HEK293T (cell line): ENCODE measurements around the gene GRK1.

Experiments
- CTCF ChIA-PET: fragments of 350-600 bp; formaldehyde crosslinking; extraction: SDS; loops from one replicate; lab custom pipeline; 2021; ENCODE audit warnings: antibody characterized with exemption, inconsistent platforms; lab: Yijun Ruan, JAX
- POLR2A ChIA-PET: fragments of 350-600 bp; formaldehyde crosslinking; extraction: SDS; loops from one replicate; lab custom pipeline; 2020; ENCODE audit warnings: antibody characterized with exemption, inconsistent platforms; lab: Yijun Ruan, JAX
- DNase-seq: peaks from one replicate; pipeline ENCODE4 v3.0.0; 2012; ENCODE audit warnings: mixed read lengths; ENCODE audit errors: extremely low spot score
- ARNT ChIP-seq: fragments of 450-650 bp; IDR thresholded peaks from 2 replicates; pipeline ENCODE4 v1.6.1; 2017; ENCODE audit warnings: mild to moderate bottlenecking
- BHLHE40 ChIP-seq: fragments of 450-650 bp; IDR thresholded peaks from 2 replicates; pipeline ENCODE4 v1.6.1; 2016; ENCODE audit warnings: mild to moderate bottlenecking, moderate library complexity, borderline replicate concordance
- CTBP1 ChIP-seq: fragments of 450-650 bp; IDR thresholded peaks from 2 replicates; pipeline ENCODE4 v1.6.1; 2016; ENCODE audit warnings: borderline replicate concordance
- ELF4 ChIP-seq: fragments of 450-650 bp; IDR thresholded peaks from 2 replicates; pipeline ENCODE4 v1.6.1; 2017; ENCODE audit warnings: antibody characterized with exemption
- FOXA1 ChIP-seq: fragments of 450-650 bp; IDR thresholded peaks from 2 replicates; pipeline ENCODE4 v1.6.1; 2016; ENCODE audit warnings: mild to moderate bottlenecking
- FOXK2 ChIP-seq: fragments of 450-650 bp; IDR thresholded peaks from 2 replicates; pipeline ENCODE4 v1.6.1; 2016; ENCODE audit warnings: mild to moderate bottlenecking
- FOXM1 ChIP-seq: fragments of 450-650 bp; IDR thresholded peaks from 2 replicates; pipeline ENCODE4 v1.6.1; 2017; ENCODE audit warnings: mild to moderate bottlenecking, borderline replicate concordance
- HDGF ChIP-seq: fragments of 450-650 bp; IDR thresholded peaks from 2 replicates; pipeline ENCODE4 v1.6.1; 2017; ENCODE audit warnings: antibody characterized with exemption, borderline replicate concordance
- L3MBTL2 ChIP-seq: fragments of 450-650 bp; conservative IDR thresholded peaks from 2 replicates; pipeline ENCODE4 v1.6.1; 2016; ENCODE audit warnings: mild to moderate bottlenecking
- LEF1 ChIP-seq: fragments of 450-650 bp; IDR thresholded peaks from 2 replicates; pipeline ENCODE4 v1.6.1; 2017; ENCODE audit warnings: mild to moderate bottlenecking, borderline replicate concordance
- NFRKB ChIP-seq: fragments of 450-650 bp; IDR thresholded peaks from 2 replicates; pipeline ENCODE4 v1.6.1; 2016; ENCODE audit warnings: mild to moderate bottlenecking, moderate library complexity
- SP1 ChIP-seq: fragments of 450-650 bp; IDR thresholded peaks from 2 replicates; pipeline ENCODE4 v1.6.1; 2017
- SUZ12 ChIP-seq: fragments of 450-650 bp; IDR thresholded peaks from 2 replicates; pipeline ENCODE4 v1.6.1; 2016; ENCODE audit warnings: mild to moderate bottlenecking
- TARDBP ChIP-seq: fragments of 450-650 bp; IDR thresholded peaks from 2 replicates; pipeline ENCODE4 v1.6.1; 2016
- ZNF384 ChIP-seq: fragments of 450-650 bp; IDR thresholded peaks from 2 replicates; pipeline ENCODE4 v1.6.1; 2016
- TF ChIP-seq, protein P1 (sequence below): fragments of 450-650 bp; IDR thresholded peaks from 2 replicates; pipeline ENCODE4 v1.6.1; 2016

Gene GRK1

DNA sequence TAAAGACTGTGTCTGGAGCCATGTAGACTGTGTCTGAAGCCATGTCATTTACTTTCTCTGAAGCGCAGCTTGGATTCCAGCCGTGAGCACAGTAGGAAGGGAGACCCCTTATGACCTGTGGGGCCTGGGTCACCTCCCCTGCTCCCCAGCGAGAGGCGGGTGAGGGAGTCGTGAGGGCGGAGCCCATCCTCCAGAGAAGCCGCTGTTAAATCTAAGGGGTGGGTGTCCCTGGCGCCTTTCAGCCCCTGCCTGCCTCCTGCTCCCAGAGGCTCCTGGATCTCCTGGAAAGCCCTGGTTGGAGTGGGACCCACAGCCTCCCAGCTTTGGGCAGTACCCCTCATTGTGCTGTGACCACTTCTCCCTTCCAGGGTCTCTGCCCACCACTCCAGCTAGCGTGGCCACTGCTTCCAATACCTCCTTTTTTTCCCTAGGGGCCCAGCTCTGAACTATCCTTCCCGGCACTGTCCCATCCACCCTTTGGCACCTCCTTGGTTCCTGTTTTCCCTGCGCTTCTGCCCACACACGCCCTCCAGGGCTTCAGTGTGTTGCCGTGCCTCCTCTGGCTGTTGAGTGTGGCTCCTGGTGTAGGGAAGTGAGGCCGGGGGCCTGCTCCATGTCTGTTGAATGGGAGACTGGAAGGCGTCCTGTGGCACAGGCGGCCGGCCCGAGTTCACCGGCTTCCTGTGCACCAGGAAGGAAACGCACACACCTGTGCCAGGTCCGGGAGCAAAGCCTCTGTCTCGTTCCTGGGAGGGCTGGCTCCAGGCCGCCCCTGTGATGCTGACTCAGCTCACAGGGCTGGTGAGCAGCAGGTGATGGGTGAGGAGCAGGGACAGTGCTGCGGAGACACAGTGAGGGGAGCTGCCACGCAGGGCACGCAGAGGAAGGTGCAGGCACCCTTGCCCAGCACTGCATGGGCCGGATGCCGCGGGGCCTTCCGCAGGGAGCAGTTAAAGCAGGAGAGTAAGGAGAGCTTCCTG lies 38.4 kb upstream of the GRK1 start:
- POLR2A ChIA-PET, result no interaction called here
- CTCF ChIA-PET, result no interaction called here
- no peak for TF ChIP-seq FOXK2
- no peak for TF ChIP-seq TARDBP
- TF ChIP-seq FOXA1, result no peak
- TF ChIP-seq, protein P1, sequence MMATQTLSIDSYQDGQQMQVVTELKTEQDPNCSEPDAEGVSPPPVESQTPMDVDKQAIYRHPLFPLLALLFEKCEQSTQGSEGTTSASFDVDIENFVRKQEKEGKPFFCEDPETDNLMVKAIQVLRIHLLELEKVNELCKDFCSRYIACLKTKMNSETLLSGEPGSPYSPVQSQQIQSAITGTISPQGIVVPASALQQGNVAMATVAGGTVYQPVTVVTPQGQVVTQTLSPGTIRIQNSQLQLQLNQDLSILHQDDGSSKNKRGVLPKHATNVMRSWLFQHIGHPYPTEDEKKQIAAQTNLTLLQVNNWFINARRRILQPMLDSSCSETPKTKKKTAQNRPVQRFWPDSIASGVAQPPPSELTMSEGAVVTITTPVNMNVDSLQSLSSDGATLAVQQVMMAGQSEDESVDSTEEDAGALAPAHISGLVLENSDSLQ, result no peak
- TF ChIP-seq L3MBTL2, result no peak
- TF ChIP-seq BHLHE40, result no peak
- TF ChIP-seq SUZ12, result no peak
- no peak for TF ChIP-seq SP1
- TF ChIP-seq FOXM1, result no peak
- no peak for TF ChIP-seq NFRKB
- no peak for TF ChIP-seq HDGF
- no peak for TF ChIP-seq ELF4
- no peak for TF ChIP-seq LEF1
- TF ChIP-seq ZNF384, result no peak
- no peak for TF ChIP-seq ARNT
- no peak for TF ChIP-seq CTBP1
- no peak for DNase-seq

GRCh38 chr13:113629866-113630265 lies 37.2 kb upstream of the GRK1 start:
- POLR2A ChIA-PET, result no interaction called here
- CTCF ChIA-PET, result no interaction called here
- TF ChIP-seq ARNT, result no peak
- TF ChIP-seq L3MBTL2, result no peak
- no peak for TF ChIP-seq BHLHE40
- TF ChIP-seq ELF4, result no peak
- TF ChIP-seq CTBP1, result no peak
- no peak for TF ChIP-seq LEF1
- DNase-seq, result no peak

DNA sequence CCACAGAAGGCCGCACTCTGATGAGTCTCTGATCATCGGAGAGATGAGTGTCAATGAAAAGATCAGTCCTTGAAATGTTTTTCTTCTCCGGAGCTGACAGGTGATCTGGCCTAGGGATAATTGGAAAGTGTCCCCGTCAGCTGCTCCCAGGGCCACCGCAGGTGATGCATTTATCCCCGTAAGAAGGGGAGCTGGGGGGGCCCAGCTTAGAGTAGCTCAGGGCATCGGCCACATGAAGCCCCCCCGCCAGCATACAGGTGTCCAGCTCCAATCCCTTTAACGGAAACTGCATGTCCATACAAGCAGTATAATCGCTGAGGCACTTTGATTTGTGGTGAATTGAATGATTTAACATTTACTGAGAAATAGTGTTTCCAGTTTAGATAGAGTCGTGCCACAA lies 36.7 kb upstream of the GRK1 start:
- no peak for DNase-seq
- POLR2A ChIA-PET, result no interaction called here
- TF ChIP-seq FOXK2 (no peak), ZNF384 (no peak), SUZ12 (no peak), FOXM1 (no peak), HDGF (no peak), CTBP1 (no peak), FOXA1 (no peak), SP1 (no peak), ARNT (no peak), LEF1 (no peak), NFRKB (no peak), BHLHE40 (no peak), TARDBP (no peak), ELF4 (no peak), L3MBTL2 (no peak)
- TF ChIP-seq, protein P1, result no peak
- CTCF ChIA-PET, result no interaction called here

GRCh38 chr13:113630804-113631203 lies 36.2 kb upstream of the GRK1 start:
- TF ChIP-seq BHLHE40 (no peak), TARDBP (no peak), CTBP1 (no peak), L3MBTL2 (no peak), SUZ12 (no peak), HDGF (no peak), LEF1 (no peak), FOXA1 (no peak), NFRKB (no peak), FOXM1 (no peak), ELF4 (no peak), ARNT (no peak), SP1 (no peak), ZNF384 (no peak), FOXK2 (no peak)
- TF ChIP-seq, protein P1, result no peak
- ChIA-PET POLR2A (no interaction called here), CTCF (no interaction called here)
- no peak for DNase-seq

DNA sequence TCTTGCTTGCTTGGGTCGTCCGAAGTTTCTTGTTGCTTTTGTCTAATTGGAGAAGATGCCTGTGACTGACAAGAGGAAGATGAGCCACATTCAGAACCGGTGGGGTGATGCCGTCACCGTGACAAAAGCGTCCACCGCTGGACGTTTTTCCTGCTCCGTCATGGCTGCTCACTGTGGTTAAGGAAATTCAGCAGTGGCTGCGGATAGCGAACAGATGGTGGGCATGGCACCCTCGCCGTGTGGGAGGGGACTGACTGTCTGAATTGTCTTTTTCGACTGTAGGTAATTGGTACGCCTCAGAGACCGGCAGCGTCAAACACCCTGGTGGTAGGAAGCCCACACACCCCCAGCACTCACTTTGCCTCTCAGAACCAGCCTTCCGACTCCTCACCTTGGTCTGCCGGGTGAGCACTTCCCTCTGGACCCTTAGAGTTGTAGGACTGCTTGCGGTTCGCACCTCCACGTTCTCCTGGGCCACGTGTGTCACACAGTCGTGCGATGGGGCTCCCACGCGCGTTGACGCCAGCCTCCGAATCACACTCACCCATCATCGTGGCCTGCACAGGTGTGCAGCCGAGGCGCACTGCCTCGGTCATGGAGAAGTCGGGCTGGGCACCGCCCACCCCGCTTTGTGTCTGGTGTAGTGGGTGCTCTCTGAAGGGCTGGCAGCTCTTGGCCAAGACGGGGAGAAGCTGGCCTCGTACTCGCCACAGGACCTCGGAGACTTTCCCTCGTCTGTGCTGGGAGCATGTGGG lies 35.5 kb upstream of the GRK1 start:
- no peak for DNase-seq
- TF ChIP-seq LEF1 (no peak), NFRKB (no peak), SP1 (no peak), FOXK2 (no peak), CTBP1 (no peak), BHLHE40 (no peak), TARDBP (no peak), HDGF (no peak), ARNT (no peak), L3MBTL2 (no peak), ZNF384 (no peak), ELF4 (no peak), SUZ12 (no peak)
- TF ChIP-seq, protein P1, result no peak
- ChIA-PET CTCF (no interaction called here), POLR2A (no interaction called here)
